HAP-1 (cell line): ENCODE results near the gene KRTAP4-6.
"Not testable (repeated sequence)": the region's sequence is repeated elsewhere in the genome, so short reads cannot be mapped to it uniquely, and the experiment has no call there.

Experiments used
- DNase-seq, 2 experiments: peaks; one replicate each; pipeline ENCODE4 v3.0.0-alpha.2; 2016 to 2020; ENCODE audit warnings: low spot score in 2 of 2
- H3K27me3 ChIP-seq: fragments of 250-450 bp; sonication (Bioruptor Pico); 2 replicates; pipeline ENCODE4 v1.5.1; 2020; ENCODE audit warnings: low read depth, mild to moderate bottlenecking, moderate library complexity
- H3K36me3 ChIP-seq: fragments of 250-450 bp; sonication (Bioruptor Pico); replicated peaks from 2 replicates; pipeline ENCODE4 v1.5.1; 2020; ENCODE audit warnings: mild to moderate bottlenecking
- H3K4me1 ChIP-seq: fragments of 250-450 bp; sonication (Bioruptor Pico); 2 replicates; pipeline ENCODE4 v1.5.1; 2020; ENCODE audit warnings: mild to moderate bottlenecking
- H3K4me3 ChIP-seq: fragments of 250-450 bp; sonication (Bioruptor Pico); 2 replicates; pipeline ENCODE4 v1.5.1; 2020; ENCODE audit warnings: mild to moderate bottlenecking, moderate library complexity
- H3K9me3 ChIP-seq: fragments of 250-450 bp; sonication (Bioruptor Pico); 2 replicates; pipeline ENCODE4 v1.5.1; 2020; ENCODE audit warnings: mild to moderate bottlenecking, moderate library complexity
- in situ Hi-C: fragments of 300-500 bp; cut with MboI; formaldehyde crosslinking; loops from 3 replicates; pipeline ENCODE4 v1.14.3; 2020; ENCODE audit warnings: low sequenced_read_pairs, inconsistent platforms, mixed read lengths

The KRTAP4-6 gene

GRCh38 chr17:41160648-41161047 is 20.3 kb upstream of the KRTAP4-6 start, which contains the start of gene KRTAP4-4:
KRTAP4-4 (minus strand) TSS chr17:41160748; CDS start chr17:41160691, 57 bp downstream.
- Histone ChIP-seq H3K9me3 (no peaks in the 10 kb centered on the region), H3K4me1 (no peaks in the 10 kb centered on the region), H3K36me3 (no peaks in the 10 kb centered on the region), H3K27me3 (peaks cover 6% of the 10 kb centered on the region; the same call in 1 of the 2 replicates), H3K4me3 (no peak within 1 kb of the TSS)
- DNase-seq, result no peak
- in situ Hi-C loops, result no loop called here

- H3K4me3 ChIP-seq, H3K9me3 ChIP-seq, DNase-seq, H3K27me3 ChIP-seq, H3K36me3 ChIP-seq, in situ Hi-C loops, H3K4me1 ChIP-seq: not testable (repeated sequence)
These were observed 19.8 kb upstream of the KRTAP4-6 start for GRCh38 chr17:41160190-41160589.

- Histone ChIP-seq H3K36me3 (no peaks in the 10 kb centered on the region), H3K9me3 (no peaks in the 10 kb centered on the region), H3K4me1 (no peaks in the 10 kb centered on the region), H3K4me3 (no peak overlapping the region), H3K27me3 (peaks cover 5% of the 10 kb centered on the region; the same call in 1 of the 2 replicates)
- in situ Hi-C loops, result no loop called here
- DNase-seq, result no peak
These were observed 13.5 kb upstream of the KRTAP4-6 start for GRCh38 chr17:41153856-41154255.

- Histone ChIP-seq H3K36me3 (no peaks in the 10 kb centered on the region), H3K4me1 (no peaks in the 10 kb centered on the region), H3K27me3 (peaks cover 7% of the 10 kb centered on the region; the same call in 1 of the 2 replicates), H3K4me3 (no peak overlapping the region), H3K9me3 (no peaks in the 10 kb centered on the region; the same call in 1 of the 2 replicates)
- in situ Hi-C loops, result no loop called here
- no peak for DNase-seq
These were observed 11.2 kb upstream of the KRTAP4-6 start for GRCh38 chr17:41151525-41151924.

- no peak for DNase-seq
These were observed 9.7 kb upstream of the KRTAP4-6 start for GRCh38 chr17:41150026-41150425.

DNA sequence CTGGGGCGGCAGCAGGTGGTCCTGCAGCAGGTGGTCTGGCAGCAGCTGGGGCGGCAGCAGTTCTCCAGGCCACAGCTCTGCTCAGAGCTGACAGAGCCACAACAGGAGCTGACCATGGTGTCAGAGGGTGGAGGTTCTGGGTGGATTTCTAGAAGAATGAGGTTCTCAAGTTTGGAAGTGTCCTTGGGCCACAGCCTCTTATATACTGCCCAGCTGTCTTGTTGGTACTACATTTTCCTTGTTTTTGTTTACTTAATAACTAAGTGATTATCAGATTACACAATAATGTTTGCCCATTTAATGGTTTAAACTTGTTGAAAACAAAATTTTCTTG is 9.3 kb upstream of the KRTAP4-6 start, which contains the start of gene KRTAP4-5:
Gene KRTAP4-5, minus strand, starts transcription at position 174 of the 334 bp plus-strand sequence. Its CDS starts 58 bp downstream, at position 116.
- DNase-seq, result no peak
- Histone ChIP-seq H3K27me3 (peaks cover 11% of the 10 kb centered on the region; the same call in 1 of the 2 replicates), H3K9me3 (no peaks in the 10 kb centered on the region; the same call in 1 of the 2 replicates), H3K36me3 (no peaks in the 10 kb centered on the region), H3K4me1 (no peaks in the 10 kb centered on the region), H3K4me3 (no peak within 1 kb of the TSS)
- in situ Hi-C loops, result no loop called here

More at GRCh38 chr17:41150026-41150425, 9.7 kb upstream of the KRTAP4-6 start:
- in situ Hi-C loops, result no loop called here
- Histone ChIP-seq H3K4me1 (no peaks in the 10 kb centered on the region), H3K9me3 (no peaks in the 10 kb centered on the region; the same call in 1 of the 2 replicates), H3K27me3 (peaks cover 11% of the 10 kb centered on the region; the same call in 1 of the 2 replicates), H3K36me3 (no peaks in the 10 kb centered on the region), H3K4me3 (no peak overlapping the region)

DNA sequence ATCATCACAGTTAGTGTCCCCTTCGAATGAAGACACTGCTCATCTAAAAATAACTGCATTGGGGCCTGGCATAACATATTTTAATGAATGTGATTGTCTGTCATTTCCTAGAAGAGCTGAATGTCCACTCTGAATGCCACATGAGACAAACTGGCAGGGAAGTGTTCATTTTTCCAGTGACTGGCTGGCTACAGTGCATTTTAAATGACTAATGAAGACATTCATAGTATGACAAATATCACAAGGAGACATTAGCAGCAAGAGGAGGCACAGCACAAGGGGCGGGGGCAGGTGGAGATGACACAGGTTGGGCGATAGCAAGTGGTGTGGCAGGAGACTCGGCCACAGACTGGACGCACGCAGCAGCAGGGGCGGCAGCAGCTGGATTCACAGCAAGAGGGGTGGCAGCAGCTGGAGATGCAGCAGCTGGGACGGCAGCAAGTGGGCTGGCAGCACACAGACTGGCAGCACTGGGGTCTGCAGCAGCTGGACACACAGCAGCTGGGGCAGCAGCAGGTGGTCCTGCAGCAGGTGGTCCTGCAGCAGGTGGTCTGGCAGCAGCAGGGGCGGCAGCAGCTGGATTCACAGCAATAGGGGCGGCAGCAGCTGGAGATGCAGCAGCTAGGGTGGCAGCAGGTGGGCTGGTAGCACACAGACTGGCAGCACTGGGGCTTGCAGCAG is 8.8 kb upstream of the KRTAP4-6 start:
- peaks cover 11% of the 10 kb centered on the region; the same call in 1 of the 2 replicates for H3K27me3 ChIP-seq
- H3K4me1 ChIP-seq, in situ Hi-C loops, H3K36me3 ChIP-seq, DNase-seq, H3K9me3 ChIP-seq, H3K4me3 ChIP-seq: not testable (repeated sequence)

DNA sequence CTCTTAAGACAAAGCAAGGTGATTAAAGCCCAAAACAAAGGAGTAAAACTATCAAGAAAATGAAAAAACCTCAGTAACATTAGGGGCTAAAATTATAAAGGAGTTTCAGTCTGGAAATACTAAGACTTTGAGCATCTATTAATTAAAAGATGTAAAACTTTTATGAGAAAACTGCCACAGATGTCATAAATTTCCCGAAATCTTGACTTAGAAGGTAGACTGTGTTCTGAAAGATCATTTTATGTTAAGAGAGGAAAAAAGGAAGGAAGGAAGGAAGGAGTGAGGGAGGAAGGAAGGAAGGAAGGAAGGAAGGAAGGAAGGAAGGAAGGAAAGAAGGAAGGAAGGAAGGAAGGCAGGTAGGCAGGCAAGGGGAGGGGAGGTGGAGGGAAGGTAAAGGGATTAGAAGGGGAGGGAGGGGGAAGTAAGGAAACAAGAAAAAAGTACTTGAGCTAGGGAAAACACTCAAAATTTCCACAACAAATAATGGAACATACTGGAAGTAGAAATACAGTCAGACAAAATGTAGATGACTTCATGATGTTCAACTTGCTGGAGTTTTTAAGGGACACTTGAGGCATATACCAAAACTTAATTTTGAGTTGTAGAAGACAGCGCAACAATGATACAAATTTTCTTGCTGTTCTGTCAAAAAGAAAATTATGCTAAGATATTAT is 7.3 kb upstream of the KRTAP4-6 start:
- no peaks in the 10 kb centered on the region for H3K36me3 ChIP-seq
- no peak for DNase-seq
- H3K4me1 ChIP-seq, result no peaks in the 10 kb centered on the region
- no peaks in the 10 kb centered on the region; the same call in 1 of the 2 replicates for H3K9me3 ChIP-seq
- H3K27me3 ChIP-seq, result peaks cover 5% of the 10 kb centered on the region; the same call in 1 of the 2 replicates
- no peak overlapping the region for H3K4me3 ChIP-seq
- in situ Hi-C loops, result no loop called here

DNA sequence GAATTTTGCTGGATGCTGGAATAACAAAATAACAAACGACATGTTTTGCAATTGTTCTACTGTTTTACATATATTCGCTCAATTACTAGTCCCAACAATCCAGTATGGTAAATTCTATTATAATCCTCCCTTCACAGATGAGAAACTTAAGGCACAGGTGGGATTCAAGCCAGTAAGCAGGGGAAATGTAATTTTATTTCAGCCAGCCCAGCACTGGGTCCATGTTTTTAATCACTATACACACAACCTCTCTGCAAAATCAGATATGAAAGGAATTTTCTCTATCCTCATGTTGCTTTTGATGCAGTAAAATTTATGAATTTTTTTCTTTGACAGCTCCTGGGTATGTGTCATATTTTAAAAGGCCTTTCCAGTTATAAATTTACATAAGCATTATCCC is 4.9 kb upstream of the KRTAP4-6 start:
- Histone ChIP-seq H3K9me3 (no peaks in the 10 kb centered on the region; the same call in 1 of the 2 replicates), H3K4me1 (no peaks in the 10 kb centered on the region), H3K4me3 (no peak overlapping the region), H3K36me3 (no peaks in the 10 kb centered on the region), H3K27me3 (0 out of 2 replicates have a peak, but pooled peaks cover 5% of the 10 kb centered on the region)
- in situ Hi-C loops, result no loop called here
- DNase-seq, result no peak

- DNase-seq, result no peak
- Histone ChIP-seq H3K4me3 (no peak overlapping the region), H3K36me3 (no peaks in the 10 kb centered on the region), H3K4me1 (no peaks in the 10 kb centered on the region), H3K9me3 (no peaks in the 10 kb centered on the region; the same call in 1 of the 2 replicates), H3K27me3 (0 out of 2 replicates have a peak, but pooled peaks cover 5% of the 10 kb centered on the region)
- in situ Hi-C loops, result no loop called here
These were observed 4.5 kb upstream of the KRTAP4-6 start for GRCh38 chr17:41144846-41145245.

DNA sequence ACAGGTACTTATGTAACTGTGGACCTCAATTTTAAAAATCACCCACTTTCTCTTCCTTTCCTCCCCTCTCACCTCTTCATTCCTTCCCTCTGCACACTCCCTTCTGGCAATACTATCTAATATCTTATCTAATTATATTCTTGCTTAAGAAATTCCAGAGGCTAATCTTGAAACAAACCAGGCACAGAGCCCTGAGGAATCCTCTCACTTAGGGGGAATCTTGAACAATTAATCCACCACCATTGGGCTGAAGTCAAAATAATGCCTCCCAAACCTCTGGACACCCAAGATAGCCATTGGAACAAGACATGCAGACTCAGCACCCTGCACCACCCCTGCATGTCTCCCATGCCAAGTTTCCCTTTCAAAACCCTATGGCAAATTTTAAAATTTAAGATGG is 1.0 kb upstream of the KRTAP4-6 start:
- no peak overlapping the region for H3K4me3 ChIP-seq

DNA sequence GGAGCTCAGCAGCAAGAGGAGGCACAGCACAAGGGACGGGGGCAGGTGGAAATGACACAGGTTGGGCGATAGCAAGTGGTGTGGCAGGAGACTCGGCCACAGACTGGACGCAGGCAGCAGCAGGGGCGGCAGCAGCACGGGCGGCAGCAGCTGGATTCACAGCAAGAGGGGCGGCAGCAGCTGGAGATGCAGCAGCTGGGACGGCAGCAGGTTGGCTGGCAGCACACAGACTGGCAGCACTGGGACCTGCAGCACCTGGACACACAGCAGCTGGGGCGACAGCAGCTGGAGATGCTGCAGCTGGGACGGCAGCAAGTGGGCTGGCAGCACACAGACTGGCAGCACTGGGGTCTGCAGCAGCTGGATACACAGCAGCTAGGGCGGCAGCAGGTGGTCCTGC is 479 bp downstream of the KRTAP4-6 start:
- in situ Hi-C loops, H3K36me3 ChIP-seq, H3K4me1 ChIP-seq, H3K27me3 ChIP-seq, H3K4me3 ChIP-seq, H3K9me3 ChIP-seq, DNase-seq: not testable (repeated sequence)

More for the DNA sequence above, 1.0 kb upstream of the KRTAP4-6 start:
- Histone ChIP-seq H3K9me3 (no peaks in the 10 kb centered on the region), H3K36me3 (no peaks in the 10 kb centered on the region), H3K4me1 (no peaks in the 10 kb centered on the region), H3K27me3 (0 out of 2 replicates have a peak, but pooled peaks cover 3% of the 10 kb centered on the region)
- in situ Hi-C loops, result no loop called here
- DNase-seq, result no peak

GRCh38 chr17:41133880-41134735 is 6.2 kb downstream of the KRTAP4-6 start:
- no peak for DNase-seq
- in situ Hi-C loops, result no loop called here
- Histone ChIP-seq H3K4me3 (no peak overlapping the region), H3K9me3 (no peaks in the 10 kb centered on the region), H3K36me3 (no peaks in the 10 kb centered on the region), H3K4me1 (no peaks in the 10 kb centered on the region), H3K27me3 (no peaks in the 10 kb centered on the region)
